ENCODE results near the gene PKHD1.

DNA sequence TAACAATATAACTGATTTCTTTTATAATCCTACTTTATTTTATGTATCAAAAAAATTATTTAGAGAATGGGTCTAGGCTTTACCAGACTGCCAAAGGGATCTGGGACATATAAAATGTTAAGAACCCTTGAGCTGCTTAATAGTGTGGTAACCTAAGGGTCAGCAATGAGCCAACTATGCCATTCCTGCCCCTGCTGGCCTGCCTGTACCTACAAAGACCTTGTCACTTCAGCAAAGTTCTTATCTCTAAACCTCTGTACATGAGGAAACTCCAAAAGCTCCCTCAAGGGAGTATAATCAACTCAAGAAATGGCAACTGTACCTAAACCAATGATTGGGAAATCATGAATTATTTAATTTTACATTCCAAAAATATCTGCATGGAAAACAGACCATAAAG lies 266.9 kb downstream of the PKHD1 start:
- TF ChIP-seq, protein P1, sequence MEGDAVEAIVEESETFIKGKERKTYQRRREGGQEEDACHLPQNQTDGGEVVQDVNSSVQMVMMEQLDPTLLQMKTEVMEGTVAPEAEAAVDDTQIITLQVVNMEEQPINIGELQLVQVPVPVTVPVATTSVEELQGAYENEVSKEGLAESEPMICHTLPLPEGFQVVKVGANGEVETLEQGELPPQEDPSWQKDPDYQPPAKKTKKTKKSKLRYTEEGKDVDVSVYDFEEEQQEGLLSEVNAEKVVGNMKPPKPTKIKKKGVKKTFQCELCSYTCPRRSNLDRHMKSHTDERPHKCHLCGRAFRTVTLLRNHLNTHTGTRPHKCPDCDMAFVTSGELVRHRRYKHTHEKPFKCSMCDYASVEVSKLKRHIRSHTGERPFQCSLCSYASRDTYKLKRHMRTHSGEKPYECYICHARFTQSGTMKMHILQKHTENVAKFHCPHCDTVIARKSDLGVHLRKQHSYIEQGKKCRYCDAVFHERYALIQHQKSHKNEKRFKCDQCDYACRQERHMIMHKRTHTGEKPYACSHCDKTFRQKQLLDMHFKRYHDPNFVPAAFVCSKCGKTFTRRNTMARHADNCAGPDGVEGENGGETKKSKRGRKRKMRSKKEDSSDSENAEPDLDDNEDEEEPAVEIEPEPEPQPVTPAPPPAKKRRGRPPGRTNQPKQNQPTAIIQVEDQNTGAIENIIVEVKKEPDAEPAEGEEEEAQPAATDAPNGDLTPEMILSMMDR (conservative IDR thresholded peaks at IDR 0.05; ENCODE audit: low read depth, low read length): no peak
- TF ChIP-seq EZH2 (IDR thresholded peaks at IDR 0.05; ENCODE audit: low read length, unreplicated experiment): no peak
